ENCODE results near the gene MEIS1. TPM values are rescaled to one million over a fixed set of nuclear protein-coding genes. Genes with fewer than 3 reads are reported as not detected.
"Not testable (repeated sequence)": the region's sequence is repeated elsewhere in the genome, so short reads cannot be mapped to it uniquely, and the experiment has no call there.

MEIS1 gene
- total RNA-seq = 101 and 107 TPM in 2 replicates
- long read RNA-seq, full-length matches to known transcripts = 17 of 39 reads
- long read RNA-seq, partial matches to known transcripts = 8 of 39 reads
- long read RNA-seq, other reads (novel, unspliced or antisense) = 14 of 39 reads

- Mint-ChIP-seq H3K27me3 (ENCODE audit: low read depth) (peaks cover 89% of the 10 kb centered on the region), H3K27ac (ENCODE audit: unreplicated experiment) (peak within 1 kb of the TSS; percentile 98), H3K4me1 (peaks cover 43% of the 10 kb centered on the region)
These were observed at the start of gene MEIS1 for GRCh38 chr2:66434679-66435548. Gene MEIS1, plus strand, starts transcription at chr2:66435125. Its CDS starts 732 bp downstream, at chr2:66435857.

GRCh38 chr2:66387016-66387753 is 47.7 kb upstream of the MEIS1 start:
- Mint-ChIP-seq H3K4me3 (no peak overlapping the region), H3K9me3 (no peaks in the 10 kb centered on the region), H3K27ac (ENCODE audit: unreplicated experiment) (no peak overlapping the region), H3K36me3 (ENCODE audit: low read depth) (no peaks in the 10 kb centered on the region), H3K27me3 (ENCODE audit: low read depth) (no peaks in the 10 kb centered on the region), H3K4me1 (peaks cover 32% of the 10 kb centered on the region)
- no peak for TF ChIP-seq CTCF (conservative IDR thresholded peaks at IDR 0.05)
- DNase-seq (ENCODE audit: low read depth, low spot score) = no peak

More at GRCh38 chr2:66434679-66435548, at the start of gene MEIS1:
- Mint-ChIP-seq H3K36me3 (ENCODE audit: low read depth) (peaks cover 13% of the 10 kb centered on the region), H3K4me3 (peak within 1 kb of the TSS; percentile 96), H3K9me3 (no peaks in the 10 kb centered on the region)
- no peak for TF ChIP-seq CTCF (conservative IDR thresholded peaks at IDR 0.05)
- peak; percentile 67 for DNase-seq (ENCODE audit: low read depth, low spot score)

- no peaks in the 10 kb centered on the region for H3K9me3 Mint-ChIP-seq
These were observed 45.2 kb upstream of the MEIS1 start for GRCh38 chr2:66389651-66390131.

GRCh38 chr2:66390152-66390551 is 44.8 kb upstream of the MEIS1 start:
- Mint-ChIP-seq H3K27me3 (ENCODE audit: low read depth) (no peaks in the 10 kb centered on the region), H3K27ac (ENCODE audit: unreplicated experiment) (peak overlapping the region; percentile 15), H3K4me3 (no peak overlapping the region), H3K9me3 (no peaks in the 10 kb centered on the region), H3K36me3 (ENCODE audit: low read depth) (no peaks in the 10 kb centered on the region), H3K4me1 (peaks cover 30% of the 10 kb centered on the region)
- no peak for DNase-seq (ENCODE audit: low read depth, low spot score)
- no peak for TF ChIP-seq CTCF (conservative IDR thresholded peaks at IDR 0.05)

More at GRCh38 chr2:66389651-66390131, 45.2 kb upstream of the MEIS1 start:
- no peaks in the 10 kb centered on the region for H3K36me3 Mint-ChIP-seq (ENCODE audit: low read depth)
- no peak overlapping the region for H3K4me3 Mint-ChIP-seq
- no peak overlapping the region for H3K27ac Mint-ChIP-seq (ENCODE audit: unreplicated experiment)
- no peak for TF ChIP-seq CTCF (conservative IDR thresholded peaks at IDR 0.05)
- DNase-seq (ENCODE audit: low read depth, low spot score) = no peak
- H3K4me1 Mint-ChIP-seq = peaks cover 30% of the 10 kb centered on the region
- H3K27me3 Mint-ChIP-seq (ENCODE audit: low read depth) = no peaks in the 10 kb centered on the region

- no peaks in the 10 kb centered on the region for H3K9me3 Mint-ChIP-seq
- no peaks in the 10 kb centered on the region for H3K27me3 Mint-ChIP-seq (ENCODE audit: low read depth)
- H3K4me3 Mint-ChIP-seq = peak overlapping the region; percentile 72
- peak overlapping the region; percentile 92 for H3K27ac Mint-ChIP-seq (ENCODE audit: unreplicated experiment)
- TF ChIP-seq CTCF (conservative IDR thresholded peaks at IDR 0.05) = no peak
- no peaks in the 10 kb centered on the region for H3K36me3 Mint-ChIP-seq (ENCODE audit: low read depth)
- no peak for DNase-seq (ENCODE audit: low read depth, low spot score)
- H3K4me1 Mint-ChIP-seq = peaks cover 30% of the 10 kb centered on the region
These were observed 44.1 kb upstream of the MEIS1 start for GRCh38 chr2:66390811-66391210.

- H3K27me3 Mint-ChIP-seq (ENCODE audit: low read depth); H3K36me3 Mint-ChIP-seq (ENCODE audit: low read depth); H3K9me3 Mint-ChIP-seq; DNase-seq (ENCODE audit: low read depth, low spot score): not testable (repeated sequence)
- Mint-ChIP-seq H3K4me3 (peak overlapping the region; percentile 72), H3K4me1 (peaks cover 30% of the 10 kb centered on the region), H3K27ac (ENCODE audit: unreplicated experiment) (peak overlapping the region; percentile 92)
These were observed 43.7 kb upstream of the MEIS1 start for GRCh38 chr2:66391240-66391639.

Data from neural crest cell (in vitro differentiated cells).